NCI-H345 treated with DMSO at 0.1 percent for 48 hours (cell line): ENCODE measurements around the gene CFP.

Experiments
- DNase-seq: peaks from one replicate; lab custom pipeline; 2025; ENCODE audit not compliant: unreplicated experiment; lab: John Stamatoyannopoulos, UW

Gene CFP

DNA sequence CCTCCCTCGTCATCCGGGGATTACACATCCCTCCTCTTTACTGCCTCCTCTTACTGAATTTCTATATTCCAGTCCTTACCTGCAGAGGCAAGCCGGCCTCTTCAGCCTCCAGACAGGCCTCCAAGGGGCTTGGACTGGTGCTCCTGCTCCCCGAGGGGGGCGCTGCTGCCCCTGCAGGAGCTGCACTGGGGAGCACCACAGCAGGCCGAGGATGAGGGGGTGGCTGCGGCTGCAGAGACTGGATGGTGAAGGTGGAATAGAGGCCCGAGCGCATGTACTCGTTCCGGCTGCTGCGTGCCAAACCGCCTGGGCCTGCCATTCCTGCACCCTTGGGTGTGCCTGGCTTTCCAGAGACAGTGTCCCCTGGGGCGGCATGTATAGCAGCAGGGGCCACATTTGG, 9.1 kb upstream of the CFP start:
- DNase-seq, result no peak

DNA sequence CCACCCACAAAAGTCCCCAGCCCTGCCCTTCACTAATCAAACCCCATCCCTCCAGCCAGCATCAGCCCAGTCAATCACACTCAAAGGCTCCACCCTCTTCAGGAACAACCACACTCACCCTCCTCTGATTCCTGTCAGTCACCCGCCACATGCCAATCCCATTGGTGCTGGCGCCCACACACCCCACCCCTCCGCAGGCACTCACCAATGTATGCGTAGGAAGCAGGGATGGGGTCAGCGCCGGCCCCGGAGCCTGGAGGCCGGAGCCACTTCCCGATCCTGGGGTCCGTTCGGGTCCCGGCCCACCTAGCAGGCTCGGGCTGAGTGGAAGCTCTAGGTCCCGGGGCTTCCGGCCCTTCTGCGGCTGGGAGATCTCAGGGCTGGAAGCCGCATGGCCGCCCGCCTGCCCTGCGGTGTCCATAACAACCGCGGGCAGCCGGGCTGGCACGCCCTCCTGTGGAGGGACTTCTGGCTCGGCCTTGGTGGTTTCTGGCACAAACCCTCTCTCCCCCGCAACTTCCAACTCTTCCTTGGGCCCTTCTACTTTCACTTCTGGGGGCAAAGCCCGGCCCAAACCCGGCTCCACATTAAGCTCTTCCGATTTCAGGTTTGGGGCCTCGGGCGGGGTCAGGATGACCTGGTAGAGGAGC, 7.9 kb upstream of the CFP start:
- DNase-seq, result no peak

DNA sequence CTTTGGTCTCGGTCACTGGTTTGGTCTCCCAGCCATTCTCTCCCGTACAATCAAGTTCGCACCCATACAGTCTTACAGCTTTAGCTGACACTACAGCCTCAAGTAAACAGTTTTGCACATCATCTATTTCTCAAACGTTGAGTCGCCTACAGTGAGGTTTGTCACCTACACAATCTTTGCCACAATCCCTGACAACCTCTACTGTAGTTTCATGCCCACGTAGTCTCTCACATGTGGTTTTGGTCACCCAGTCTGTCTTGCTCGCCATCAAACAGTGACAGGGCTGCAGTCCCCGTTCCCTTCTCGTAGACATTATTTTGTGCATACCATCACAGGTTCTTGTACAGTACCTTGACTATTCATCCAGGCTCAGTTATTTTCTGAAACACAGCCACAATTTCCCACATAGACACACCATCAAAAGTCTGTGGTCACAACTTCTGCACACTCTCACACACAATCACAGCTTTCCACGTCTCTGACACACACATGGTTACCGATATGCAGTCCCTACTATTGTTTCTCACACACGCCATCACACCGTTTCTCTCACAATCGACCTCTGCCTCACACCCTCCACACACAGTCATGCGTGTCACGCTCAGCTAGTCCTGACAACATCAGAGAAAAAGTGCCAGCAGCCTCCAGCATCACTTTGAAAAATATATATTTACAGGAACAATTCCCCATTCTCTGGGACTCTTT, 5.3 kb upstream of the CFP start:
- DNase-seq, result no peak

DNA sequence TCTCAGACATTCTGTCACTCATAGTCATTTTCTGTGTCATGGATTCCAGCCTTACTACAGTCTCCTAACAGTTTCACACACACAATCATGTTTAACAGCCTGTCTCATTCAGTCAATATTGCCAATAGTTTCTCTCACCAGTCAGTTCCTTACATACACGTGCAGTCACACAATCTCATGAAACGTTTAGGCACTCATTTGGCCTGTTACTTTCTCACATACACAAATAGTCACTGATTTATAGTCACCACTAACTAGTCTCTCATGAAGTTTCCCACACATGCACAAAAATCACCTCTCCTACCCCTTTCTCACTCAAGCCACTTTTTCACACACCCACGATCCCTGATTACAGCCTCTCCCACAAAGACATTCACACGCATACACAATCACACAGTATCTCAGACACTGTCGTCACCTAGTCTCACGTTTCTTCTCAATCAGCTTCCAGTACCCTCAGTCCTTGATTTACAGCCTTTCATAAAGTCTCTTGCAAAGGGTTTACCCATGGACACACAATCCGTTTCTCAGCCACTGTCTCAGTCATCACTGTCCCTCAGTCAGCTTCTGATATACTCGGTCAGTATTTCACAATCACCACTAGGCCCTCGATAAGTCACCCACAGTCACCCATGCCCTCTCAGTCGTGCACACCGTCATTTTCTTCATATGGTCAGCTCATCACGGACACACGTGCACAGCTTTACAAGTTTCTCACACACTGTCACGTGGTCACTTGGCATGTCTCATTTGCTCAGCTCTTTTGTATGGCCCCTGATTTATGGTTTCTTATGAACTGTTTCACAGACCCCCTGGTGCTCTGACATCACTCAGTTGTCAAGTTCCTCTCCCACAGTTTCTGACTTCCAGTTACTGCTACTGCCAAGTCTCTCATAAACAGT, 4.2 kb upstream of the CFP start:
- DNase-seq, result no peak

DNA sequence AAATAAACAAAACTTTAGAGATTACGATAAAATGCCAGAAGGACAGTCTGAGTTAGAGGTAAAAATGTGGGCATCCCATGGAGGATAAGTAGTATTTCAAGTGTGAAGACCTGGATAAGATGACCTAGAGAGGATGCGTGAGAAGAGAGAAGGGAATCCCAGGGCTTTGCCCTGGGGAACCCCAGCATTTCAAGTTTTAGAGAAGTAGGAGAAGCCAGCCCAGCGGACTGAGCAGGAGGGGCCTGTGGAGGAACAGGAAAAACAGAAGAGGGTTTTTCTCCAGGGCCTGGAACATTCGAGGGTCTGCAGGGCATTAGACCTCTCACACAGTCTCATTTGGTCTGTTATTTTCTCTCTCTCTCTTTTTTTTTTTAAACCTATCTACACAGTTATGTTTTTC, 2.9 kb upstream of the CFP start:
- DNase-seq, result no peak

DNA sequence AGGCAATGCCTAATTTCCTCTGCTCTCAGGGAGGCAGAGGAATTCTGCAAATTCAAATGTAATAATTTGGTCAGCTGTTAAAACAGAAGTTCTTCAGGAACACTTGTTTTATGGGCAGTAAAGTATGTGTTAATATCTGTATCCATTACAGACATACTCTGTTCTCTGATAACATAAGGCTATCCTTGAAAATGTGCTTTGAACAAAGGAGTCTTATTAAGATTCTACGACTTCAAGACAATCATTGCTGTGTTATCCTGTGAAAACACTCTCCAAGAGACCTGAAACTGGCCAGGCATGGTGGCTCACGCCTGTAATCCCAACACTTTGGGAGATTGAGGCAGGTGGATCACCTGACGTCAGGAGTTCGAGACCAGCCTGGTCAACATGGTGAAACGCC, 1.9 kb upstream of the CFP start:
- no peak for DNase-seq

DNA sequence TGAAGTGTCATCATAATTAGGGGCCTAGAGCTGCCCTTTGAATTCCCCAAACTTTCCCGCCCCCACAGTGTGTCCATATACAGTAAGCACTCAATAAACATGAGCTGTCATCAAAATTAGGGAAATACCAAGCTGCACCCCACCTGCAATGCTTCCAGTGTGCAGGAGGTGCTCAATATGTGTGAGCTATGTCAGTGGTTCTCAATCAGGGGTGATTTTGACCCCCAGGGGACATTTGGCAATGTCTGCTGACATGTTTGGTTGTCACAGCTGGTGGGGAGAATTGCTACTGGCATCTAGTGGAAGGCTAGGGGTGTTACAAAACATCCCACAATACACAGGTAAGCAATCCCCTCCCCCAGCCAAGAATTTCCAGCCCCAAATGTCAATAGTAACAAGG, 748 bp downstream of the CFP start:
- DNase-seq, result no peak

DNA sequence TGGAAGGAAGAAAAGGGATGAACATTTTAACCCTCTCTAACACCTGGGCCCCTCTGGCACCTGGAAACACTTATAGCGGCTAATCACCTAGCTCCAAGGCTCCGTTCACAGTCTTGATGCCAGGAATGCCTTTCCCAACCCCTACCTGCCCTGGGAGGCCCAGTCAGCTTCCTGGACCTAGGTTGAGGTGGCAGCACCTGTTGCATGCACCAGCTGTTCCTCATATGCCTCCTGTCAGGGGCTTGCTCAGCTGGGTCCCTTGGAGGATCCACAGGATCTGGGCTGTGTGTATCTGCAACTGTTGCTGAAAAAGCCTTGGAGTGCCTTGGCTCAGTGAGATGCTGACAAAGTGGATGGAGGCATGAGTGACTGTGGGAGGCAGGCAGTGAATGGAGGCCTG, 4.4 kb downstream of the CFP start:
- DNase-seq, result no peak

DNA sequence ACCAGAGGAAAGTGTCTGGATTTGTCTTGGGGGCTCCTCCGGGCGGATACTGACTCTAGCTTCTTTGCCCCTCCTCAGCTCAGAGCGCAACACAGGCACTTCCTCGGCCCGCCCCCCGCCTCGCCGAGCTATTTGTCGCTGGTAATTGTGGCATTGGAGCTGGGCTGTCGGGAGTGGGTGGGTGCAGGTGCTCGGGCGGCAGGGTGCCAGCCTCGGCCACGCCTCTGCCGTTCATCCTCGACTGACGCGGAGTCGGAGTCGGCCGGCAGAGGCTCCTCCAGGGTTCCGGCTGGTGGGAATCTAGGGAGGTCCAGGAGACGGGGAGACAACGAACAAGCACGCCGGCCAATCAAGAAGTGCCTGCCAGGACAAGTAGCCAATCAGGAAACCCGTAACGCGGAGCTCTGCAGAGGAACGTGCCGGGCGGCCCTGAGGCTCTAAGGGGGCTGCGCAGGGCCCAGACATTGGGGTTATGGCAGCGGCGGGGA, 6.1 kb downstream of the CFP start:
- DNase-seq, result peak; percentile 69

DNA sequence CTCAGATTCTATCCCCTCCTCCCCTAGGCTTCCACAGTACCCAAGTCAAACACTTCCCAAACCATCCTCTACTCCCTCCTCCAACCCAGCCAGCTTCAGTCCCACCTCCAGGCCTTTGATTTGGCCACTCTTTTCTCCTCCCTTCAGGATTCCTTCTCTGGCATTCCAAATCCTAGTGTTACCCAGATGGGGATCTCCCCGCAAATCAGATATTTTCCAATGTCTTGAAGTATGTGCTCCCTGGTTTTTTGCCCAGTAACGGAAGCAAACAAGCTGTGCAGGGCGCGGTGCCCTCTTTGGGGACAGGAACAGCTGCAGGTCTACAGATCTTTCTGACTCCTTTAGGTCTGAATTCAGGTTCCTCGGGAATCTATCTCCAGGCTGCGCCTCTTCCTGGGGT, 7.9 kb downstream of the CFP start:
- DNase-seq, result no peak

DNA sequence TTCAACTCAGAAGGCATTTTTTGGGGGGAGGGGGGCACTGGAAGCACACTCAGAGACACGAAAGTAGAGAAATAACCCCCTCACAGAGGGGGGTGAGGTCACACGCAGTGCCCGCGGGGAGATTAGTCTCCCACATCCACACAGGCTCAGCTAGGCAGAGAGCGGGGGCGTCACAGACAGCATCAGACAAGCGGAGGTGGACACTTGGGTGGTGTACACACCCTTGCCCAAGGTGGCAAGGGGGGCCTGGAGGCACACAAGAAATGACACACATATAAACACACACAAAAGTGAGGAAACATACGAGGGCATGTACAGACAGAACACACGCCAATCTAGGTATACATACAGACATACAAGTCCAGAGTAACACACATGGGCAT, 9.4 kb downstream of the CFP start:
- no peak for DNase-seq

DNA sequence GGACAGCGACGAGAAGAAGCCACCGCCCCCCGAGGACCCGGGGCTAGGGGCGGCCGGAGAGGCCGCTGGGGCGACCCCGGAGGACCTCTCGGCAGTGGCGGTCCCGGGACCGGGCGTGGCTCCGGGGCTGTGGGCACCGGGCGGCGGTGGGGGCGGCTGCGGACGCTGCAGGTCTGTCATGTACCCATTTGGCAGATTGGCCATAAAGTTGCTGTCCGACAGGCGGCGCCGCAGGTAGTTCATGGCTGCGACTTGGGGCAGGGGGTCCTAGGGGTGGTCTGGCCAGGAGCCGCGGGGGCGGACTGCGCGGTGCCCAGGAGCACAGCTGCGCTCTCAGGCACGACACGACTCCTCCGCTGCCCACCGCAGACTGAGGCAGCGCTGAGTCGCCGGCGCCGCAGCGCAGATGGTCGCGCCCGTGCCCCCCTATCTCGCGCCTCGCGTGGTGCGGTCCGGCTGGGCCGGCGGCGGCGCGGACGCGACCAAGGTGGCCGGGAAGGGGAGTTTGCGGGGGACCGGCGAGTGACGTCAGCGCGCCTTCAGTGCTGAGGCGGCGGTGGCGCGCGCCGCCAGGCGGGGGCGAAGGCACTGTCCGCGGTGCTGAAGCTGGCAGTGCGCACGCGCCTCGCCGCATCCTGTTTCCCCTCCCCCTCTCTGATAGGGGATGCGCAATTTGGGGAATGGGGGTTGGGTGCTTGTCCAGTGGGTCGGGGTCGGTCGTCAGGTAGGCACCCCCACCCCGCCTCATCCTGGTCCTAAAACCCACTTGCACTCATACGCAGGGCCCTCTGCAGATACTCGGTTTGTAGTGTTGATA, 10.0 kb downstream of the CFP start, which contains the start of gene SYN1:
Gene SYN1 (minus strand): TSS at position 372 of the 817 bp plus-strand sequence. CDS start 129 bp downstream, at position 243.
- DNase-seq, result peak; percentile 47

DNA sequence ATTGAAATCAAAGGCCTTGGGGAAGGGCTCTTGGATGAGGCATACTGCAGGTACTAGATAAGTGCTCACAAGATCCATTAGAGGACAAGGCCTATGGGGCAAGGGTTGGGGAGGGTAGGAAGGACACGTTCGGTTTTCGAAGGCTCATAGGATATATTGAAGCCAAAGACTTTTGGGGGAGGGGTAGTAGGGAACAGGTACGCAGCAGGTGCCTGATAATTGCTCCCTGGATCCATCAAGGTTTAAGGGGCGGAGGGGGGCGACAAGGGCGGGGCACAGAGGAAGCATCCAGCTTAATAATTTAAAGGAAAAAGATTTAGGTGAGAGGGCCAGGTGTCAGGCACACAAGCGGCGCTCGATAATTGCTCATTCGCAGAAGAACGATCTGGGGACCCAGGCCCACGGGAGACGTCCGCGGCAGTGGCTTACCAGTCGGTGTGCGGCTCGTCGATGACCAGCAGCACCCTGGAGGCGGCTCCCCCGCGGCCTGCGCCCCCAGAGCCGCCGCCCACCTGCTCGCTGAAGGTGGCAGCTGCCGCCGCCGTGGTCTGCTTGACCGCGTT, 10.7 kb downstream of the CFP start:
- no peak for DNase-seq

DNA sequence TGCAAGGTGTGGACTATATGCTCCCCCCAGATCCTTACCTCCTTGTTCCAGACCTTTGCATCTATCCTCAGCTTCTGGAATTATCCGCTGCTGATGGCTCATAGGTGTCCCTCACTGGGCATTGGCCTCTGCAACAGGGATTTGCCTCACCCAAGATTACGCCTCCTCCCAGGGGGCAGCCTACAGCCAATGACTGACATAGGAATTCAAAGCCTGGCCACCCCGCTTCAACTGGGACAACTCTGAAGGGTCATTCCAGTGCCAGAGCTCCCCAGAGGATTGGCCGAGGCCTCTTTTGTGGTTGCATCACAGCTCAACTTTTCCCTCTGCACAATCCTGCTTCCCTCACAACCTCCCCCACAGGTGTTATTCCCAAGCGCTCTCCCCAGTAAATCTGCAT, 15.1 kb downstream of the CFP start:
- DNase-seq, result no peak

DNA sequence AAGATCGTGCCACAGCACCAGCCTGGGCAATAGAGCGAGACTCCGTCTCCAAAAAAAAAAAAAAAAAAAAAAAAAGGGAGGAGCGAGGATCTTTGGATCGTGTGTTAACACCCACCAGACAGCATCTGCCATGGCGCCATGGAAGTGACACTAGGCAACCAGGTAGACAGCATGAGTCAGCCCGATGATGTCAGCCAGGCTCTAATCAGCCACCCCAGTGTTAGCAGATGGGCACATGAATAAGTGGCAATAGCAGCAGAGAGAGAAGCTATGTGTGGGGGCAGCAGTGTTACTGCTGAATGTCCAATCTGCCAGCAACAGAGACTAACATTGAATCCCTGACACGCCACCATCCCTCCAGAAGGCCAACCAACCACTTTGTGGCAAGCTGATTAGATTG, 16.6 kb downstream of the CFP start:
- DNase-seq, result no peak

DNA sequence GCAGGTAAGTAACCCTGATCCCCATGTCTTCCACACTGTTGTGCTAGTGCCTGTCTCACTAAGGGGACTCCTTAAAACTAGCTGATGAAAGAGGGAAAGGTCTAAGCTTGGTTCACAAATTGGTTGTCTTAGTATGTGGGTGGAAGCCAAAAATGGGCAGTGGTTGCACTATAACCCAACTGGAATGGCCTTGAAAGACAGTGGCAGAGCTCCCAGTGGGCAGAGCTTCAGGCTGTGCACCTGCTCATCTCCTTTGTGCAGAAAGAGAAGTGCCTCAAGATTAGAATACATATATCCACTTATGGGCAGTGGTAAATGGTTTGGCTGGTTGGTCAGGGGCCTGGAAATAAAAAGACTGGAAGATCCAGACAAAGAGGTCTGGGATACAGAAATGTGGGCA, 17.3 kb downstream of the CFP start:
- DNase-seq, result no peak

DNA sequence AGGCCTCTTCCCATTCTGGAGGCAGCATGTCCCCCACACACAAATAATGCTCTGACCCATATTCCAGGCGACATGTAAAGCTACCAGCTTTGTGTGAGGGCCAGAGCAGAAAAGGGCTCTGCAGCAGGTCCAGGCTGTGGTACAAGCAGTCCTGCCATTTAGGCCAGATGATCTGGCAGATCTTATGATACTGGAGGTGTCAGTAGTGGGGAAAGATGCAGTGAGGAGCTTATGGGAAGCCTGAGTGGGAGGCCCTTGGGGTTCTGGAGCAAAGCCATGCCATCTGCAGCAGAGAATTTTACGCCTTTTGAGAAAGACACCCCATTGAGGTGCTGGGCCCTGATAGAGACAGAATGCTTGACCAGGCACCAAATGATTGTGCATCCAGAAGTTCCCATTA, 17.8 kb downstream of the CFP start:
- no peak for DNase-seq

DNA sequence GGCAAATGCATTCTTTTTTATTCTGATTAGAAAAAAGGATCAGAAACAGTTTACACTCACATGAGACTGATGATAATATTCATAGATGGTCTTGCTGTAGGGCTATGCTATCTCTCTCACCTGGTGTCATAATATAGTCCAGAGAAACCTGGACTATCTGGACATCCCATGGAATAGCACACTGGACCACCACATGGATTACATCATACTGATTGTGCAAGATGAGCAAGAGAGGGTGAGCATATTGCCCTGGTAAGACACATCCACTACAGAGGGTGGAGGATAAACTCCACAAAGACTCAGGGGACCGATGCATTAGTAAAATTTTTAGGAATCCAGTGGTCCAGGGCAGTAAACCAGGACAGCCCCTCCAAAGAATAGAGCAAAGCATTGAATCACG, 18.2 kb downstream of the CFP start:
- DNase-seq, result no peak

DNA sequence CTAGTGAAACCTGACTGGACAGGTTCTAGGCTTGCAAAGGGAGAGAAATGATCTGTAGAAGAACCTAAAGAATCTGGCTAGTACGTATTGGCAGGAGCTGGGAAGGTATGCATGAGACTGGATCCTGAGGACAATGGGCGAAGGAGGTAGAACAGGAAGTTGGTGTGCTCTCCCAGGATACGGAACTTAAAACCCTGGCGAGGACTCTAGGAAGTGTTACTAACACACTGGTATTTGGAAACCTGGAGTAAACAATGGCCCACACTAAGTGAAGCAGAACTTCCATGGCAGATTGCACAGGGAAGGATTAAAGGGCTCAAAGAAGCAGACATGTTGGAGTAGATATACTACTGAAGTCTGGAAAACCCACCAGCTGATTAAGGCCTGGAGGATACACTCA, 19.2 kb downstream of the CFP start:
- no peak for DNase-seq

DNA sequence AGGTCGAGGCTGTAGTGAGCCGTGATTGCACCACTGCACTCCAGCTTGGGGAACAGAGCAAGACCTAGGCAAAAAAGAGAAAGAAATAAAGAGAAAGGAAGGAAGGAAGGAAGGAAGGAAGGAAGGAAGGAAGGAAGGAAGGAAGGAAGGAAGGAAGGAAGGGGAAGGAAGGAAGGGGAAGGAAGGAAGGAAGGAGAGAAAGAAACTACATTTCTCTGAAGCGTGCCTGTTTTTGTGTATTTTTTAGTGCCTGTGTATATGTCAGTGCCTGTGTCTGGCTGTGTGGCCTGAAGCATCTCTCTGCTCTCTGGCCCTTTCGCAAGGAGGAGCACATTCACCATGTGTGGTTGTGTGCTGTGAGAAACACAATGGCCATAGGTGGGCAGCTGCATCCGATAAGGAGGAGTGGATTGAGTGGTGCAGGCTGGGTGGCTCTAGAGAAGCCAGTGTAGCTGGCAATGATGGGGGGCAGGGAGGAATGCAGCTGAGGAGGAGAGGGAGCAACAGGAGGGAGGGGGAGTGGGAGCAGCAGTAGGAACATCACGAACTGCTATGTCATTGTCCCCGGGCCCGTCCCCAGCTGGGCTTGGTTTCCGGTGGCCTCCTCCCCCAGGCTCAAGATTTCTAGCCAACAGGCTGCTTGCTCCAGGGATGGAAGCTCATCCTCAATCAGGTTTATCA, 21.5 kb downstream of the CFP start:
- no peak for DNase-seq
